ENCODE data around the gene NUDT5. TPM values are rescaled to one million over a fixed set of nuclear protein-coding genes. Genes with fewer than 3 reads are reported as not detected.

Gene NUDT5
- total RNA-seq, 1 donor from 2014 or later, result 112 TPM

DNA sequence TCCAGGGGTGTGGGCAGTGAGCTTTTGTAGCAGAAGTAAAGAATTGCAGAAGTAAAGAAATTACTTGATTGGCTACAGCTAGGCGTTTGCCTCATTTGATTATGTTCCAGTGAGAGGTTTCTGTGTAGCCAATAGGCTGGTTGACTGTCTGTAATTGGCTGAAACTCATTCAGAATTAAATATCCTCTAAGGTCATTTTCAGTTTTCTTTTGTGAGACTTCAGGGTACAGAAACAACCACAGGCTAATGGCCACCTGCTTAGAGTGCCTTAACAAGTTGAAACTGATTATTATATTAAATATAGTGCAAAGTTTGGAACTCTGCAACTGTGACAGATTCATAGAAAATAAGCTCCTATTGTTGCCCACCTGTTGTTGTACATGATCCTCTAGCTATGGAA is 55.7 kb downstream of the NUDT5 start:
- no peak for DNase-seq (ENCODE audit: low spot score)
- Mint-ChIP-seq H3K27ac (no peak overlapping the region), H3K4me3 (ENCODE audit: low read depth) (no peak overlapping the region), H3K9me3 (no peaks in the 10 kb centered on the region), H3K36me3 (ENCODE audit: low read depth) (peaks cover 55% of the 10 kb centered on the region), H3K27me3 (ENCODE audit: low read depth) (no peaks in the 10 kb centered on the region), H3K4me1 (ENCODE audit: low read depth) (no peaks in the 10 kb centered on the region)
- intact Hi-C loops (cut with micrococcal nuclease), result no loop called here

DNA sequence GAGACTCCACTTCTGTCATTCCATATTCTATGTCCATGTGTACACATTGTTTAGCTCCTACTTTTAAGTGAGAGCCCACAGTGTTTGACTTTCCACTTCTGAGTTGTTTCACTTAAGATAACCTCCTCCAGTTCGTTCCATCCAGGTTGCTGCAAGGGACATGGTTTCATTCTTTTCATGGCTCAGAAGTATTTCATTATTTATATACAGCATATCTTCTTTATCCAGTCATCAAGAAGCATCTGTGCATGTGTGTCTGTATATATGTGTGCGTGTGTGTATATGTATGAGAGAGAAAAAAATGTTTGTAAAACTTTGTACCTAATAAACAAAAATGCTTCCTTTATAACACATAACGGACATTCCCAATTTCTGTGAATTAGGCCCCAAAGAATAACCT is 60.1 kb downstream of the NUDT5 start:
- no peak for DNase-seq (ENCODE audit: low spot score)
- peaks cover 41% of the 10 kb centered on the region for H3K36me3 Mint-ChIP-seq (ENCODE audit: low read depth)
- no peak overlapping the region for H3K4me3 Mint-ChIP-seq (ENCODE audit: low read depth)
- intact Hi-C loops (cut with micrococcal nuclease), result no loop called here
- no peak overlapping the region for H3K27ac Mint-ChIP-seq
- peaks cover 9% of the 10 kb centered on the region for H3K4me1 Mint-ChIP-seq (ENCODE audit: low read depth)
- H3K9me3 Mint-ChIP-seq, result no peaks in the 10 kb centered on the region
- no peaks in the 10 kb centered on the region for H3K27me3 Mint-ChIP-seq (ENCODE audit: low read depth)

DNA sequence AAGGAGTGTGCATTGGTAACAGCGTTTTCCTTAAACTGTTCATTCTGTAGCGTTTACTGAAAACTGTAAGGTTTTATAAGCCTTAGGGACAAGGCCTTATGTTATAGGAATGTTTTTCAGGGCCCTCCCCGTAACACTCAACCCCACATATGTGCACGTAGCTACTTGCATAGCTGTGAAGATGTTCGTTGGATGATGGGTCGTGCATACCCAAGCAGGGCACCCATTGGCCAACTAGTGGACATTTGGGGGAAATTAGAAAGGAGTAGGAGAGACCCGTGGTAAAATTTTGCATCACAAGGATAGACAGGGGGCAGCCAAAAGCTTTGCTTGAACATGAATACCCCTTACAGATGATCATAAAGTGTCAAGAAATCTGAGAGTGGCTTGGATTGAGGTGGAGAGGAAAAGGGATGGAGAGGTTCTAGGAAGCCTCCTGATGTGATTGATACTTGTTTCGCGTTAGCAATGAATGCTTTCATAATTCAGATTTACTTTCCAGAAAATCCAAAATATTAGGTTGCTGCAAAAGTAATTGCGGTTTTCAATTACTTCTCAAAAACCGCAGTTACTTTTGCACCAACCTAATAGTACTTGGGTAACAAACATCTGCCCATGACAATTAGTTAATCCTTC is 65.3 kb downstream of the NUDT5 start:
- intact Hi-C loops (cut with micrococcal nuclease), result loop anchor here (1.0 kb wide), 1 partner anchor 62 kb away; the partner anchor contains the start of gene DHTKD1
- Mint-ChIP-seq H3K4me1 (ENCODE audit: low read depth) (peaks cover 25% of the 10 kb centered on the region), H3K9me3 (no peaks in the 10 kb centered on the region), H3K27ac (peak overlapping the region; percentile 71), H3K27me3 (ENCODE audit: low read depth) (no peaks in the 10 kb centered on the region), H3K4me3 (ENCODE audit: low read depth) (peak overlapping the region; percentile 87), H3K36me3 (ENCODE audit: low read depth) (peaks cover 24% of the 10 kb centered on the region)
- no peak for DNase-seq (ENCODE audit: low spot score)

DNA sequence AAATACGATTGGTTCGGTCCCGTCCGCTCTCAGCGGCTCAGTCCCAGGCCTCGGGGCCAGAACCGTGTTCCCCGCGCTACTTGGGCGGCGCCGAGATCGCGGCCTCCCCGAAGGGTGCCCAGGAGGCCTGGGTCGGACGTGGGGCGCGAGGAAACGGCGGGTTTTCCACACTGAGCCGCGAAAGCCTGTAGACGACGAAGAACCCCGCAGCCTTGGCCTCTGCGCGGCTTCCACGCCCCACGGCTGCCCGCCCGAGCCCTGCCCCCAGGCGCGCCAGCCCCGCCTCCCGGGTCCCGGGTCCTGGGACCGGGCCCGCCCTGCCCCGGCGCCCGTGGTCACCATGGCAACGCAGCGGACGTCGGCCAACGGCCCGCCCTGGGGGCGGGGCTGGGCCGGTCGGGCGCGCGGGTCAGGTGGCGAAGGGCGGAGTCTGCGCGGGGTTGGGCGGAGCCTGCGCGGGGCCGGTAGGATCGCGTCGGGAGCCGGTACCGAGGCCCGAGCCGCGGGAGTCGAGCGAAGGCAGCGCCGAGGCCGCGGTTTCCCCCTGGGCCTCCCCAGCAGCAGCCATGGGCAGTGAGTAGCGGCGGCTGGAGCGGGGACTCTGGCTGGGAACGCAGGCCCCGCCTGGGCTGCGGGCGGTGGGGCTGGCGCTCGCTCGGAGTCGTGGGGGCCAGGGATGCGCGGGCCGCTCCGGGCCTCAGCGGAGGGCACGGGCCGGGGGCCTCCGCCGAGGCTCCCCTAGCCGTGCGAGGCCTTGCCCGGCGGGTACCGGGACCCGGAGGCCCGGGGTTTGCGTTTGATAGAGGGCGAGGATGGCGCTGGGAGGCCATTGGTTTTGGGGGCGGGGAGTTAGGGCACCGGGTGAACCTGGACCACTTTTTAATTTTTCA is 66.2 kb downstream of the NUDT5 start, which contains the start of gene SEC61A2:
Gene SEC61A2, plus strand, starts transcription at position 456 of the 890 bp plus-strand sequence. Its CDS starts 111 bp downstream, at position 567.
- Mint-ChIP-seq H3K27me3 (ENCODE audit: low read depth) (no peaks in the 10 kb centered on the region), H3K4me3 (ENCODE audit: low read depth) (peak within 1 kb of the TSS; percentile 87), H3K27ac (peak within 1 kb of the TSS; percentile 71), H3K36me3 (ENCODE audit: low read depth) (peaks cover 24% of the 10 kb centered on the region), H3K4me1 (ENCODE audit: low read depth) (peaks cover 25% of the 10 kb centered on the region), H3K9me3 (no peaks in the 10 kb centered on the region)
- peak; percentile 97 for DNase-seq (ENCODE audit: low spot score)
- intact Hi-C loops (cut with micrococcal nuclease), result loop anchor here (1.0 kb wide), 3 partner anchors 52 to 86 kb away; partner anchors contain the start of gene DHTKD1

DNA sequence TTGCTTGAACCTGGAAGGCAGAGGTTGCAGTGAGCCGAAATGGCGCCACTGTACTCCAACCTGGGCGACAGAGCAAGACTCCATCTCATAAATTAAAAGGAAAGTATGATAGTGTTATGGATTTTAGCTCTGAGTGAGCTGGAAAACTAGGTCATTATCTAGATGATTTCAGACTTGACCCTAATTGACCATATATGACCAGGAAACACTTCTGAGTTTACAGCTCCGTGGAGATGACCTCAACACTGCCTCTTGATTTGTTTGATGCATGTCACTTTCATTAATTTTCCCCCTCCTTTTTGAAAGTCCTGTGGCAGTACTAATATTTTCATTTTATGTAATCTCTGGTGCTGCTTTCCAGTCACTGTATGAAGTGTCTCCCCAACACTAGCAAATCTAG is 74.0 kb downstream of the NUDT5 start:
- Mint-ChIP-seq H3K4me1 (ENCODE audit: low read depth) (peaks cover 26% of the 10 kb centered on the region), H3K9me3 (no peaks in the 10 kb centered on the region), H3K27me3 (ENCODE audit: low read depth) (no peaks in the 10 kb centered on the region), H3K4me3 (ENCODE audit: low read depth) (no peak overlapping the region), H3K36me3 (ENCODE audit: low read depth) (peaks cover 60% of the 10 kb centered on the region), H3K27ac (peak overlapping the region; percentile 96)
- intact Hi-C loops (cut with micrococcal nuclease), result loop anchor here (1.0 to 5.0 kb wide), 6 partner anchors 8 to 258 kb away; partner anchors contain the start of genes CDC123, DHTKD1 and NUDT5
- no peak for DNase-seq (ENCODE audit: low spot score)

Other genes with a start within 250 kb of the NUDT5 start
- 41.0 and 41.4 TPM in 2 replicates for gene UPF2, start 153.1 kb downstream of the NUDT5 start, total RNA-seq
- 20.6 and 21.1 TPM in 2 replicates for gene DHTKD1, start 126.9 kb downstream of the NUDT5 start, total RNA-seq
- gene SEC61A2, start 66.2 kb downstream of the NUDT5 start, total RNA-seq, result 14.8 and 17.5 TPM in 2 replicates
- gene CDC123, start 297 bp upstream of the NUDT5 start, total RNA-seq, result 153 and 156 TPM in 2 replicates
- gene CAMK1D, start 153.7 kb upstream of the NUDT5 start, total RNA-seq, result 5.7 and 6.1 TPM in 2 replicates